ENCODE data around the gene ZNF385A. TPM values are rescaled to one million over a fixed set of nuclear protein-coding genes. Genes with fewer than 3 reads are reported as not detected.

The ZNF385A gene
- total and polyA plus RNA-seq, 2 of the 8 experiments (the other 6 are each of a cell fraction or from before 2014, with no cell fraction given): 5.2 to 14.3 TPM

MicroRNAs within 50 kb of the gene (microRNA counts, 767-probe panel; counts per million panel counts)
- 879 counts per million, percentile 95 among the panel's probes with 10 or more counts for microRNA hsa-miR-148b-3p

Small RNA genes within 50 kb of the gene (microRNA-seq; reads per million reads assigned to microRNA genes)
- gene MIR148B (ENCODE audit: borderline microRNAs expressed in 2 of 2, borderline number of aligned reads in 2 of 2, borderline replicate concordance in 1 of 2): 18.5 to 32.4 reads per million in 2 experiments

Small RNA genes within 50 kb of the gene (small RNA-seq; reads per million reads assigned to genes)
- 3,035 reads per million, percentile 100 among the genes with 10 or more reads in this experiment for gene MIR148B (ENCODE audit: insufficient read depth)
- gene RN7SL744P (ENCODE audit: insufficient read depth): not detected

Other genes starting within 250 kb of the ZNF385A start
- gene SMUG1, start 195.7 kb downstream of the ZNF385A start, total RNA-seq (2021; fragmentation: NEBNext Ultra II Directional; extraction: Animal tissue kit (Norgen Biotek cat#: 25700)): 15.8 and 18.6 TPM in 2 replicates
- 35.0 and 35.7 TPM in 2 replicates for gene SMUG1, start 195.7 kb downstream of the ZNF385A start, polyA plus RNA-seq (2011; rRNA removed)
- 217 and 231 TPM in 2 replicates for gene CBX5, start 104.6 kb downstream of the ZNF385A start, total RNA-seq (2021; fragmentation: NEBNext Ultra II Directional; extraction: Animal tissue kit (Norgen Biotek cat#: 25700))
- gene CBX5, start 104.6 kb downstream of the ZNF385A start, polyA plus RNA-seq (2011; rRNA removed): 35.4 and 62.4 TPM in 2 replicates
- gene HNRNPA1, start 104.0 kb downstream of the ZNF385A start, total RNA-seq (2021; fragmentation: NEBNext Ultra II Directional; extraction: Animal tissue kit (Norgen Biotek cat#: 25700)): 2,738 and 2,756 TPM in 2 replicates
- gene HNRNPA1, start 104.0 kb downstream of the ZNF385A start, polyA plus RNA-seq (2011; rRNA removed): 645 and 835 TPM in 2 replicates
- 1.4 and 2.0 TPM in 2 replicates for gene NFE2, start 83.7 kb downstream of the ZNF385A start, total RNA-seq (2021; fragmentation: NEBNext Ultra II Directional; extraction: Animal tissue kit (Norgen Biotek cat#: 25700))
- 6.1 and 8.3 TPM in 2 replicates for gene NFE2, start 83.7 kb downstream of the ZNF385A start, polyA plus RNA-seq (2011; rRNA removed)
- 94.2 and 103 TPM in 2 replicates for gene COPZ1, start 59.6 kb downstream of the ZNF385A start, total RNA-seq (2021; fragmentation: NEBNext Ultra II Directional; extraction: Animal tissue kit (Norgen Biotek cat#: 25700))
- gene COPZ1, start 59.6 kb downstream of the ZNF385A start, polyA plus RNA-seq (2011; rRNA removed): 88.2 and 133 TPM in 2 replicates
- gene GPR84, start 20.2 kb downstream of the ZNF385A start, total RNA-seq (2021; fragmentation: NEBNext Ultra II Directional; extraction: Animal tissue kit (Norgen Biotek cat#: 25700)): not detected in 2 replicates
- 0.09 and 0.14 TPM in 2 replicates for gene GPR84, start 20.2 kb downstream of the ZNF385A start, polyA plus RNA-seq (2011; rRNA removed)
- 19.0 and 19.4 TPM in 2 replicates for gene ITGA5, start 34.5 kb upstream of the ZNF385A start, total RNA-seq (2021; fragmentation: NEBNext Ultra II Directional; extraction: Animal tissue kit (Norgen Biotek cat#: 25700))
- 11.6 and 17.7 TPM in 2 replicates for gene ITGA5, start 34.5 kb upstream of the ZNF385A start, polyA plus RNA-seq (2011; rRNA removed)
- gene GTSF1, start 88.9 kb upstream of the ZNF385A start, total RNA-seq (2021; fragmentation: NEBNext Ultra II Directional; extraction: Animal tissue kit (Norgen Biotek cat#: 25700)): 0.50 and 1.1 TPM in 2 replicates
- gene GTSF1, start 88.9 kb upstream of the ZNF385A start, polyA plus RNA-seq (2011; rRNA removed): 0.14 and 0.32 TPM in 2 replicates
- gene NCKAP1L, start 113.0 kb upstream of the ZNF385A start, total RNA-seq (2021; fragmentation: NEBNext Ultra II Directional; extraction: Animal tissue kit (Norgen Biotek cat#: 25700)): not detected in 2 replicates
- 0.02 TPM in 1 of 2 replicates, not detected in the other for gene NCKAP1L, start 113.0 kb upstream of the ZNF385A start, polyA plus RNA-seq (2011; rRNA removed)
- gene PDE1B, start 164.9 kb upstream of the ZNF385A start, total RNA-seq (2021; fragmentation: NEBNext Ultra II Directional; extraction: Animal tissue kit (Norgen Biotek cat#: 25700)): 0.78 and 0.90 TPM in 2 replicates
- 1.8 and 2.3 TPM in 2 replicates for gene PDE1B, start 164.9 kb upstream of the ZNF385A start, polyA plus RNA-seq (2011; rRNA removed)
- gene PPP1R1A, start 203.9 kb upstream of the ZNF385A start, total RNA-seq (2021; fragmentation: NEBNext Ultra II Directional; extraction: Animal tissue kit (Norgen Biotek cat#: 25700)): 8.1 and 13.1 TPM in 2 replicates
- gene PPP1R1A, start 203.9 kb upstream of the ZNF385A start, polyA plus RNA-seq (2011; rRNA removed): 5.8 and 6.1 TPM in 2 replicates